GM18499 (cell line): ENCODE results near the gene C1orf210.

Experiments used
- ATAC-seq: cut with Tn5 transposase; IDR thresholded peaks from one replicate; pipeline ENCODE4 v1.9.1; 2021; ENCODE audit warnings: moderate number of reproducible peaks; ENCODE audit not compliant: insufficient read depth, unreplicated experiment

Gene C1orf210

GRCh38 chr1:43285269-43285990 is at the start of gene C1orf210:
Gene C1orf210, minus strand, starts transcription at chr1:43285581. Its CDS starts 2,311 bp downstream, at chr1:43283270.
- ATAC-seq = no peak

GRCh38 chr1:43334453-43335205 is 49.2 kb upstream of the C1orf210 start:
- no peak for ATAC-seq

- ATAC-seq = no peak
Observed at GRCh38 chr1:43331688-43332087, 46.3 kb upstream of the C1orf210 start.

- ATAC-seq = no peak
Observed at GRCh38 chr1:43329995-43330751, 44.8 kb upstream of the C1orf210 start.

GRCh38 chr1:43327549-43328292 is 42.3 kb upstream of the C1orf210 start:
- no peak for ATAC-seq

GRCh38 chr1:43325381-43325780 is 40.0 kb upstream of the C1orf210 start:
- no peak for ATAC-seq

- ATAC-seq = no peak
Observed at GRCh38 chr1:43324810-43325209, 39.4 kb upstream of the C1orf210 start.

GRCh38 chr1:43322506-43322905 is 37.1 kb upstream of the C1orf210 start:
- no peak for ATAC-seq

- ATAC-seq = no peak
Observed at GRCh38 chr1:43321331-43321891, 36.0 kb upstream of the C1orf210 start.

- no peak for ATAC-seq
Observed at GRCh38 chr1:43319766-43320165, 34.4 kb upstream of the C1orf210 start.

- ATAC-seq = no peak
Observed at GRCh38 chr1:43319288-43319687, 33.9 kb upstream of the C1orf210 start.

GRCh38 chr1:43318831-43319230 is 33.5 kb upstream of the C1orf210 start:
- ATAC-seq = no peak

- ATAC-seq = no peak
Observed at GRCh38 chr1:43317817-43318471, 32.6 kb upstream of the C1orf210 start.

GRCh38 chr1:43316738-43317520 is 31.5 kb upstream of the C1orf210 start:
- no peak for ATAC-seq

- no peak for ATAC-seq
Observed at GRCh38 chr1:43315963-43316737, 30.8 kb upstream of the C1orf210 start.

- ATAC-seq = no peak
Observed at GRCh38 chr1:43315481-43315880, 30.1 kb upstream of the C1orf210 start.

- no peak for ATAC-seq
Observed at GRCh38 chr1:43314233-43314632, 28.9 kb upstream of the C1orf210 start.

GRCh38 chr1:43313771-43314170 is 28.4 kb upstream of the C1orf210 start:
- ATAC-seq = no peak
